HEK293T (cell line): Measurements from ENCODE around the gene LCLAT1.

Source experiments
- ARNT ChIP-seq: fragments of 450-650 bp; IDR thresholded peaks from 2 replicates; pipeline ENCODE4 v1.6.1; 2017; ENCODE audit warnings: mild to moderate bottlenecking
- BHLHE40 ChIP-seq: fragments of 450-650 bp; IDR thresholded peaks from 2 replicates; pipeline ENCODE4 v1.6.1; 2016; ENCODE audit warnings: mild to moderate bottlenecking, moderate library complexity, borderline replicate concordance
- ELF4 ChIP-seq: fragments of 450-650 bp; IDR thresholded peaks from 2 replicates; pipeline ENCODE4 v1.6.1; 2017; ENCODE audit warnings: antibody characterized with exemption
- FOXA1 ChIP-seq: fragments of 450-650 bp; IDR thresholded peaks from 2 replicates; pipeline ENCODE4 v1.6.1; 2016; ENCODE audit warnings: mild to moderate bottlenecking
- FOXK2 ChIP-seq: fragments of 450-650 bp; IDR thresholded peaks from 2 replicates; pipeline ENCODE4 v1.6.1; 2016; ENCODE audit warnings: mild to moderate bottlenecking
- L3MBTL2 ChIP-seq: fragments of 450-650 bp; conservative IDR thresholded peaks from 2 replicates; pipeline ENCODE4 v1.6.1; 2016; ENCODE audit warnings: mild to moderate bottlenecking
- NFRKB ChIP-seq: fragments of 450-650 bp; IDR thresholded peaks from 2 replicates; pipeline ENCODE4 v1.6.1; 2016; ENCODE audit warnings: mild to moderate bottlenecking, moderate library complexity
- PKNOX1 ChIP-seq: fragments of 450-650 bp; IDR thresholded peaks from 2 replicates; pipeline ENCODE4 v1.6.1; 2016
- SP1 ChIP-seq: fragments of 450-650 bp; IDR thresholded peaks from 2 replicates; pipeline ENCODE4 v1.6.1; 2017
- SUZ12 ChIP-seq: fragments of 450-650 bp; IDR thresholded peaks from 2 replicates; pipeline ENCODE4 v1.6.1; 2016; ENCODE audit warnings: mild to moderate bottlenecking

- TF ChIP-seq FOXK2: no peak
- TF ChIP-seq NFRKB: no peak
- TF ChIP-seq SP1: no peak
- no peak for TF ChIP-seq ELF4
- no peak for TF ChIP-seq FOXA1
- no peak for TF ChIP-seq PKNOX1
- TF ChIP-seq BHLHE40: no peak
- no peak for TF ChIP-seq L3MBTL2
- TF ChIP-seq ARNT: no peak
- TF ChIP-seq SUZ12: no peak
Observed at GRCh38 chr2:30656079-30656478, 209.0 kb downstream of the LCLAT1 start.
